ENCODE measurements around the gene TMEM204.

The TMEM204 gene

DNA sequence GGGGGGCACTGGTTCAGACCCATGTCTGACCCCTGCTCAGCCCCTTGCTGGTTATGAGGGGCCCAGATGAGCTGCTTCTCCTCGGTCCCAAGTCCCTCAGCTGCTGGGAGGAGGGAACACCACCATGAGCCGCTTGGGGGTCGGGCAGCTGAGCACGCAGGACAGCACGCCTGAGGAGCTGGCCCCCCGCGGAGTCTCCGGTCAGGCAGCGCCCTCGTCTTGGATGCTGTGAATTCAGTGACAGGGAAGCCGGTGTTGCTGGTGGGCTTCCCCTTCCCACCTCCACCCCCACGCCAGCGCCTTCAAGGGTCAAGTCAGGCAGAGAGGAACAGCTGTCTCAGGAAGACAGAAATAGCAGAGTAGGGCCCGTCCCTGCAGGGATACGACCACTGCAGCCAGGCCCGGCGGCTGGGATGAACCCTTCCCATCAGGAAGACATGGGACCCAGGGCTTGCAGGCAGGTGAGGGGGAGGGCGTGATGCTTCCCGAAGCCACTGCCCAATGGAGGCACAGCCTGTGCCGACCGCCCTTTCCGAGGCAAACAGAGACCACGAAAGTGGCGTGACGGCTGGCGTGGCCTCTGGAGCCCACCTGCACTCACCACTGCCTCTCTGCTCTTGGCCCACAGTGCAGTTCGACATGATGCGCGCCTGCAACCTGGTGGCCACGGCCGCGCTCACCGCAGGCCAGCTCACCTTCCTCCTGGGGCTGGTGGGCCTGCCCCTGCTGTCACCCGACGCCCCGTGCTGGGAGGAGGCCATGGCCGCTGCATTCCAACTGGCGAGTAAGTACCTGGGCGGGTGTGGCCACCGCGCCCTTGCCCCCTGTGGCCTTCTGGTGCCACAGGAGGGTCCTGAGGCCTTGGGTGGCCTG lies 8.1 kb downstream of the TMEM204 start:
- H3K4me1 ChIP-seq (ENCODE audit: control insufficient read depth, insufficient read depth, low read length, poor library complexity, severe bottlenecking), result peaks cover 28% of the 10 kb centered on the region
- H3K36me3 ChIP-seq (ENCODE audit: control insufficient read depth, insufficient read depth, low read length), result peaks cover 10% of the 10 kb centered on the region
- no peaks in the 10 kb centered on the region for H3K9me3 ChIP-seq (ENCODE audit: control insufficient read depth, low read length)
- WGBS, 2 experiments (ENCODE audit: insufficient coverage in 2 of 2), result 94 to 95% methylated on average over 29 to 38 of the region's 41 CpGs
- no peak overlapping the region for H3K27ac ChIP-seq (ENCODE audit: low read depth, low read length, severe bottlenecking)
- no peak overlapping the region for H3K4me3 ChIP-seq (ENCODE audit: extremely low read depth, insufficient read depth, low read length, poor library complexity, severe bottlenecking)

DNA sequence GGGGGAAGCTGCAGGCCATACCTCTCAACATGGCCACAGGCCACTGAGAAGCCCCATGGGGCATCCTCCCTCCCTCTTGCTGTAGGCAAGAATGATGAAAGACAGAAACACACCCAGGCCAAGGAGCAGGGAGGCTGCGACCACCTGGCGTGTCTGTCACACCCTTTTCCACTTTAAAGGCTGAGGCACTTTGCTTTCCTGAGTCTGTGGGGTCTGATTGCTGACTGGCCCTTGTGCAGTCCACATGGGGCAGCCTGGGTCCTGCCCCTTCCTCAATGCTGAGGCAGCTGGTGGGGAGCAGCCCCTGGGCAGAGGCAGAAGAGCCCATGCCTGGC lies 8.7 kb downstream of the TMEM204 start:
- H3K9me3 ChIP-seq (ENCODE audit: control insufficient read depth, low read length), result no peaks in the 10 kb centered on the region
- no peak overlapping the region for H3K4me3 ChIP-seq (ENCODE audit: extremely low read depth, insufficient read depth, low read length, poor library complexity, severe bottlenecking)
- 93 to 100% methylated on average over 2 of the region's 2 CpGs for WGBS, 2 experiments (ENCODE audit: insufficient coverage in 2 of 2)
- H3K4me1 ChIP-seq (ENCODE audit: control insufficient read depth, insufficient read depth, low read length, poor library complexity, severe bottlenecking), result peaks cover 28% of the 10 kb centered on the region
- peaks cover 6% of the 10 kb centered on the region for H3K36me3 ChIP-seq (ENCODE audit: control insufficient read depth, insufficient read depth, low read length)
- peak overlapping the region; percentile 10 for H3K27ac ChIP-seq (ENCODE audit: low read depth, low read length, severe bottlenecking)

DNA sequence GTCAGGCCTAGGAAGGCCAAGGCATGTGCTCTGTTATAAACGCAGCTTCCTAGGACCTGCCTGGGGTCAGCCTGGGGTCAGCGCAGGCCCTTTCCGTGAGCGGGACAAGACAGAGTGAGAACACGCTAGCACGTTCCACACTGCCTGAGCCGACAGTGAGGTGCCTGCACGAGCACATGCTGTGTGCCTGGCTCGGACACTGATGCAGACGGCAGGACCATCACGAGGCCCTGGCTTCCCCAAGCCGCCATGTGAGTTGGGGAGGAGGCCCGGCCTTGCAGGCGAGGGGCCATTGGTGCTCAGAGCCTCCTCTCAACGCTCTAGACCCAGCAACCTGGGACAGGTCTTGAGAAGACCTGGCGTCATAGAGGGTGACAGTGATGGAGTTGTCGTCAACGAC lies 9.1 kb downstream of the TMEM204 start:
- peaks cover 6% of the 10 kb centered on the region for H3K36me3 ChIP-seq (ENCODE audit: control insufficient read depth, insufficient read depth, low read length)
- no peak overlapping the region for H3K4me3 ChIP-seq (ENCODE audit: extremely low read depth, insufficient read depth, low read length, poor library complexity, severe bottlenecking)
- peak overlapping the region; percentile 53 for H3K27ac ChIP-seq (ENCODE audit: low read depth, low read length, severe bottlenecking)
- 96 to 98% methylated on average over 16 to 18 of the region's 18 CpGs for WGBS, 2 experiments (ENCODE audit: insufficient coverage in 2 of 2)
- no peaks in the 10 kb centered on the region for H3K9me3 ChIP-seq (ENCODE audit: control insufficient read depth, low read length)
- H3K4me1 ChIP-seq (ENCODE audit: control insufficient read depth, insufficient read depth, low read length, poor library complexity, severe bottlenecking), result peaks cover 28% of the 10 kb centered on the region

DNA sequence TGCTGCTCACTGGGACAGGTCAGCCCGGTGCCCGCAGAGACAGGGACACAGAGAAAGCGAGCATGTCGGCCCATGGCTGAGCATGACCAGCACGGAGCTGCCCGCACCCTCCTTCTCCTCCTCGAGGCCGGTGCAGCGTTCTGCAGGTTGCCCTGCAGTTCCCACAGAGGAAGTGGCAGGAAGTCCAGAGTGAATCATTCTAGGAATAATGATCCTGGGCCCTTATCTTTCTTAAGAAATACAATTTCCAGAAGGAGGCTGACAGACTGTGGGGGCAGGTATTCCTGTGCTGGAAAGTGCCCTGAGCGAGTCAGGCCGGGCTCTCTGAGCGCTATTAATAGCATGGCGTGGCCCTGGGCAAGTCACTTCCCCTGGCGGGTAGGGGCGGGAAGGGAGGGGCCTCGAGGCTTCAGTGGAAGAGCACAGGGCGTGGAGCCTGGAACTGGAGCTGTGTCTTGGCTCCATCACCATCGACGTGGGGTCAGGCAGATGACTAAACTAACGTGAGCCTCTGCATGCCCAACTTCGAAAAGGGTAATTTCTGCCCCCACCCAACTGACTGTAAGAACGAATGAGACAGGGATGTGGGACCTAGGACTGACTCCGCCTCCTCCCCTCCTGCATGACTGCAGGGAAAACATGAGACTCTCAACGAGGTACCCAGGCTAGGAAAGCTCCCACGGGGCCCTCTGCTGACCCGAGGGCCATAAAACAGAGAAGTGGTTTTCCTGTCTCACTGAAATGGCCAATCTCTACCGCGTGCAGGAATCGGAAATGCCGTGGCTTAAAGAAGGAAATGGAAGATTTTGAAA lies 9.8 kb downstream of the TMEM204 start:
- H3K27ac ChIP-seq (ENCODE audit: low read depth, low read length, severe bottlenecking), result peak overlapping the region; percentile 53
- WGBS, 2 experiments (ENCODE audit: insufficient coverage in 2 of 2), result 77 to 87% methylated on average over 21 to 29 of the region's 30 CpGs
- H3K4me3 ChIP-seq (ENCODE audit: extremely low read depth, insufficient read depth, low read length, poor library complexity, severe bottlenecking), result no peak overlapping the region
- peaks cover 6% of the 10 kb centered on the region for H3K36me3 ChIP-seq (ENCODE audit: control insufficient read depth, insufficient read depth, low read length)
- no peaks in the 10 kb centered on the region for H3K9me3 ChIP-seq (ENCODE audit: control insufficient read depth, low read length)
- peaks cover 28% of the 10 kb centered on the region for H3K4me1 ChIP-seq (ENCODE audit: control insufficient read depth, insufficient read depth, low read length, poor library complexity, severe bottlenecking)

DNA sequence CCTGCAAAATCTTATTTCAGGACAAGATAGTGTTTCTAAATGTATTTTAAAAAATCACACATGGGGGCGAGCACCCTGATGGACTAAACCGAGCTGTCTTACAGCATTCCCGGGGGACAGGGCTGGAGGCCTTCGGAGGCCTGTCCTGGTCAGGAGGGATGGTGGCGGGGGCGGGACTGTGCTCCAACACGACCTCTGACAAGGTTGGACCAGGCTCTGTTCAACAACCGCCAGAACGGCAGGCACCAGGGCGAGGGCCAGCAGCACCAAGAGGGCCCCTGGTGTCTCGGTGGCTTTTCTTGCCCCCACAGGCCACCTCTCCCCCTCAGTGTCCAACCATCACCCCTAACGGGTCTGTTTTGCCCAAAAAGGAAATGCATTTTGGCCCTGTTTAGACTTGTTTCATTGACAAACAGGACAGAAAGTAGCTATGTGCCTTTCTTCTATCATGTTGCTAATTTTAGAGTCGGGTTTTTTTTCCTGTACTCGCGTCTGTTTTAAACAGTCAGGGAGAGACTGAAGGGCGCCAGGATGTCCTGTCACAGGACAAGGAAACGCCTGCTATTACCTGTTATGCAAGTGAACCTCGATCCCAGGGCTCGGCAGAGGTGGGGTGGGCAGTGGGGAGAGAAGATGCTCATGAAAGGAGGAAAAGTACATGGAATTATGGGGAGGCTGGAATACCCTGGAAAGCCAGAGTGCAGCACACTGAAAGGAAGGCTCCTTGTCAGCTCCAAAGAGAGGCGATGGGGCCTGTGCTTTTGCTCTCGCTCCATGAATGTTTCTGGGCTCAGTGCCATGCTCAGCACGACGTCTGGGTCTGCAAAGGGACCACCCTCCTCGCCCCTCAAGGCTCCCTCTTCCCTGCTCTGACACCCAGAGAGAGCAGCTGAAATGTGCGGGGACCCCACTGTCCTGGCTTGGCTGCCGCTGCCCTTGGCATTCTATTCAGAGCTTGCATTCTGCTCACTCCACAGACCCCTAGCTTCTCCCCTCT lies 11.9 kb downstream of the TMEM204 start:
- Histone ChIP-seq H3K27ac (ENCODE audit: low read depth, low read length, severe bottlenecking) (peak overlapping the region; percentile 62), H3K4me1 (ENCODE audit: control insufficient read depth, insufficient read depth, low read length, poor library complexity, severe bottlenecking) (peaks cover 28% of the 10 kb centered on the region), H3K36me3 (ENCODE audit: control insufficient read depth, insufficient read depth, low read length) (peaks cover 9% of the 10 kb centered on the region), H3K9me3 (ENCODE audit: control insufficient read depth, low read length) (no peaks in the 10 kb centered on the region), H3K4me3 (ENCODE audit: extremely low read depth, insufficient read depth, low read length, poor library complexity, severe bottlenecking) (no peak overlapping the region)
- WGBS, 2 experiments (ENCODE audit: insufficient coverage in 2 of 2), result 89 to 92% methylated on average over 19 to 24 of the region's 26 CpGs

DNA sequence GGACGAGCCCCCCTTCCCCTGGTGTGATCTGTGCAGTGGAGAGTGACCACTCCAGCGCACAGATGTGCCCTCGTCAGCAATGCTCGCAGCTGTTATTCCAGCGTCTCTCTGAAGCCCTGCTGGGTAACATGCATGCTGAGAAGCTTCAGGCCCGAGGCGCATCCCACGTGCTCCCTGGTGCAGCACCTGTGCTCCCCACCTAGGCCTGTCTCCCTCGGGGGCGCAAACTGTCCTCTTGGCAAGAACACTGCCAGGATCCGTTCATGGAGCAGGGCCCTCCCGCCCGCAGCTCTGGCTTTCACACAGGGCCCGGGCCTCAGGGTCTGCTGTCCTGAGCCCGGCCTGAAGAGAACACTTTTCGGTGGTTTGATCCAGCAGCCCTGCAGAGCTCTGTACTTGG lies 13.0 kb downstream of the TMEM204 start:
- WGBS, 2 experiments (ENCODE audit: insufficient coverage in 2 of 2), result 94% methylated on average over 16 of the region's 16 CpGs
- peaks cover 28% of the 10 kb centered on the region for H3K4me1 ChIP-seq (ENCODE audit: control insufficient read depth, insufficient read depth, low read length, poor library complexity, severe bottlenecking)

DNA sequence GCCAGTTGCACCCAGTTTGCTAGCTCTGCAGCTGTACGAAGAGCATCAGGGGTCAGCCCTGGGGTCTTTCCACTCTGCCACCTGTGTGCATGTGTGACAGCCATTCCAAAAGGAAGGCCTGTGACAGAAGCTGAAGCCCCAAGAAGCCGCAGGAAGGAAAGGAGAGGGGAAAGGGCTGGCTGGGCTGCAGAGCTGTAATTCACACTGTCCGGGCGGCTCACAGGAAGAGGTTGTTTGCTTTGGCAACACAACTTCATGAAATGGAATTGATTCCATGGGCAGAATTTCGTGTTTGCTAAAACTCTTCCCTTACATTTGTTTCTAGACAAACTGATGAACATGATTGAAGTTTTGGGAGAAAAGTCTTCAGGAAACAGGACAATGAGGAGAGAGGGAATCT lies 14.8 kb downstream of the TMEM204 start:
- H3K9me3 ChIP-seq (ENCODE audit: control insufficient read depth, low read length), result no peaks in the 10 kb centered on the region
- peaks cover 19% of the 10 kb centered on the region for H3K36me3 ChIP-seq (ENCODE audit: control insufficient read depth, insufficient read depth, low read length)
- H3K4me3 ChIP-seq (ENCODE audit: extremely low read depth, insufficient read depth, low read length, poor library complexity, severe bottlenecking), result no peak overlapping the region
- no peak overlapping the region for H3K27ac ChIP-seq (ENCODE audit: low read depth, low read length, severe bottlenecking)
- WGBS, 2 experiments (ENCODE audit: insufficient coverage in 2 of 2), result 92 to 98% methylated on average over 4 of the region's 5 CpGs
- H3K4me1 ChIP-seq (ENCODE audit: control insufficient read depth, insufficient read depth, low read length, poor library complexity, severe bottlenecking), result peaks cover 20% of the 10 kb centered on the region

More for the DNA sequence above, 13.0 kb downstream of the TMEM204 start:
- H3K27ac ChIP-seq (ENCODE audit: low read depth, low read length, severe bottlenecking), result no peak overlapping the region
- H3K9me3 ChIP-seq (ENCODE audit: control insufficient read depth, low read length), result no peaks in the 10 kb centered on the region
- no peak overlapping the region for H3K4me3 ChIP-seq (ENCODE audit: extremely low read depth, insufficient read depth, low read length, poor library complexity, severe bottlenecking)
- H3K36me3 ChIP-seq (ENCODE audit: control insufficient read depth, insufficient read depth, low read length), result peaks cover 12% of the 10 kb centered on the region

DNA sequence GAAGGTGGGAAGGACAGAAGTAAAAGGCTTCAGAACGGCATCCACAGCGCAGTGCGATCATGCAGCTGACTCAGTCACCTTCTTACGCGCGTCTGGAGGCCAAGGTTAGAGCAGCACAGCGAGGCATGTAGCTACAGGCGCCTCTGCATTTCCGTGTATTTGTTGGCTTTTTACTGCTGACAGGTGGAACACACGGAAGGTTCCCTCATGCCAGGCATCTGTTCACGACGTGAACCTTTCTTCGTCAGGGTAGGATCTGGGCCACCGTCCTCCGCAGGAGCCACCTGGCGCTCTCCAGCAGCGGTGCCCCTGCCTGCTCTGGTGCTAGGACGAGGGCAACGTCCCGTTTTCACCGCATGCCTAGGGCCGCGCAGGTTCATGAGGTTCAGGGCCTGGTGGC lies 15.3 kb downstream of the TMEM204 start:
- Histone ChIP-seq H3K27ac (ENCODE audit: low read depth, low read length, severe bottlenecking) (no peak overlapping the region), H3K9me3 (ENCODE audit: control insufficient read depth, low read length) (no peaks in the 10 kb centered on the region), H3K36me3 (ENCODE audit: control insufficient read depth, insufficient read depth, low read length) (peaks cover 21% of the 10 kb centered on the region), H3K4me3 (ENCODE audit: extremely low read depth, insufficient read depth, low read length, poor library complexity, severe bottlenecking) (no peak overlapping the region), H3K4me1 (ENCODE audit: control insufficient read depth, insufficient read depth, low read length, poor library complexity, severe bottlenecking) (peaks cover 17% of the 10 kb centered on the region)
- 89 to 90% methylated on average over 23 of the region's 23 CpGs for WGBS, 2 experiments (ENCODE audit: insufficient coverage in 2 of 2)

DNA sequence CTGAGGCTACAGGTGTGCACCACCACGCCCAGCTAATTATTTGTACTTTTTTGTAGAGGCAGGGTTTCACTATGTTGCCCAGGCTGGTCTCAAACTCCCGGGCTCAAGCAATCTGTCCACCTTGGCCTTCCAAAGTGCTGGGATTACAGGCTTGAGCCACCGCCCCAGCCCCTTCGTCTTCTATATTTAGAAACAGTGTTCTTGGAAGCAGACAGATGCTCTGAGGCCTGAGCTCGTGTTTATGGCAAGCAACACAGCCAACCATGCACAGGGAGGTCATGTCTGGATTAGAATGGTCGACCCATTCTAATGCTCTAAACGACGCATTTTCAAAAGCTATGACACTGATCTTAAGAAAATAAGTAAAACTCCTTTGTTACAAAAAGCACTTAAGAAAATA lies 16.6 kb downstream of the TMEM204 start:
- 93 to 94% methylated on average over 6 to 8 of the region's 8 CpGs for WGBS, 2 experiments (ENCODE audit: insufficient coverage in 2 of 2)

DNA sequence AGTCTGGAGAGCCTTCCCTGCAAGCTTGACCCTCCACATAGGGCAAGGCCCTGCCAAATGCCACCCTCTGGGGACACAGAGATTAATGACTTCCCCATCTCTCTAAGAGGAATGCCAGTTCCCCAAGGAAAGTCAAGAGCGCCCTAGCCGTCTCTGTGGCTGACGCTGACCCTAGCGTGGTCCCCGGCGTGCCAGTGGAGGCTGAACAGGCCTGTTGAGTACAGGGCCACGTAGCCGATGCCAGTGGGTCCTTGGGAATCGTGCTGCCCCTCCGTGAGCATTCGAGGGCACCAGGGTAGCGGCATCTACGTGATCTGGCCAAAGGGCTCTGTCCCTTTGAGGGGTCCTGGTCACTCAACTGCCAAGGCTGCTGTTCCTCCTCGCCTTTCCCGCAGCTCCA lies 17.2 kb downstream of the TMEM204 start:
- 95% methylated on average over 14 to 15 of the region's 15 CpGs for WGBS, 2 experiments (ENCODE audit: insufficient coverage in 2 of 2)

More for the DNA sequence above, 16.6 kb downstream of the TMEM204 start:
- Histone ChIP-seq H3K4me3 (ENCODE audit: extremely low read depth, insufficient read depth, low read length, poor library complexity, severe bottlenecking) (no peak overlapping the region), H3K27ac (ENCODE audit: low read depth, low read length, severe bottlenecking) (no peak overlapping the region), H3K9me3 (ENCODE audit: control insufficient read depth, low read length) (no peaks in the 10 kb centered on the region), H3K36me3 (ENCODE audit: control insufficient read depth, insufficient read depth, low read length) (peaks cover 29% of the 10 kb centered on the region), H3K4me1 (ENCODE audit: control insufficient read depth, insufficient read depth, low read length, poor library complexity, severe bottlenecking) (peaks cover 9% of the 10 kb centered on the region)

More for the DNA sequence above, 17.2 kb downstream of the TMEM204 start:
- H3K36me3 ChIP-seq (ENCODE audit: control insufficient read depth, insufficient read depth, low read length), result peaks cover 35% of the 10 kb centered on the region
- H3K9me3 ChIP-seq (ENCODE audit: control insufficient read depth, low read length), result no peaks in the 10 kb centered on the region
- no peak overlapping the region for H3K27ac ChIP-seq (ENCODE audit: low read depth, low read length, severe bottlenecking)
- H3K4me1 ChIP-seq (ENCODE audit: control insufficient read depth, insufficient read depth, low read length, poor library complexity, severe bottlenecking), result peaks cover 3% of the 10 kb centered on the region
- no peak overlapping the region for H3K4me3 ChIP-seq (ENCODE audit: extremely low read depth, insufficient read depth, low read length, poor library complexity, severe bottlenecking)

Measured in mesodermal cell (in vitro differentiated cells).